H9 (cell line): ENCODE data around the gene HECTD1. TPM values are rescaled to one million over a fixed set of nuclear protein-coding genes. Genes with fewer than 3 reads are reported as not detected.

Source experiments
- DNase-seq: peaks from one replicate; pipeline ENCODE4 v3.0.0-alpha.2; 2017
- H2AFZ ChIP-seq: one replicate; pipeline ENCODE4 v1.6.1; 2013; ENCODE audit warnings: mild to moderate bottlenecking, low read length, control low read depth, moderate library complexity
- H2AK5ac ChIP-seq: 2 replicates; pipeline ENCODE4 v1.6.1; 2013; ENCODE audit warnings: low read length, control low read depth, mixed read lengths; ENCODE audit not compliant: insufficient read length
- H2BK120ac ChIP-seq: one replicate; pipeline ENCODE4 v1.6.1; 2013; ENCODE audit warnings: low read depth, mild to moderate bottlenecking, low read length, control low read depth, inconsistent platforms; ENCODE audit not compliant: poor library complexity, severe bottlenecking
- H2BK12ac ChIP-seq: 2 replicates; pipeline ENCODE4 v1.6.1; 2013; ENCODE audit warnings: low read length, control low read depth, mixed read lengths, low read depth; ENCODE audit not compliant: insufficient read length
- H2BK15ac ChIP-seq: 2 replicates; pipeline ENCODE4 v1.6.1; 2013; ENCODE audit warnings: low read depth, low read length, control low read depth
- H2BK20ac ChIP-seq: one replicate; pipeline ENCODE4 v1.6.1; 2013; ENCODE audit warnings: low read depth, mild to moderate bottlenecking, low read length, control low read depth, inconsistent platforms; ENCODE audit not compliant: poor library complexity, severe bottlenecking
- H2BK5ac ChIP-seq: 2 replicates; pipeline ENCODE4 v1.6.1; 2013; ENCODE audit warnings: low read length, control low read depth, mixed read lengths; ENCODE audit not compliant: insufficient read length
- H3K14ac ChIP-seq: 2 replicates; pipeline ENCODE4 v1.6.1; 2013; ENCODE audit warnings: low read length, control low read depth; ENCODE audit not compliant: insufficient read depth
- H3K18ac ChIP-seq: 2 replicates; pipeline ENCODE4 v1.6.1; 2013; ENCODE audit warnings: low read depth, mild to moderate bottlenecking, mixed read lengths, low read length, control low read depth; ENCODE audit not compliant: insufficient read length
- H3K23ac ChIP-seq: 2 replicates; pipeline ENCODE4 v1.6.1; 2013; ENCODE audit warnings: low read length, control low read depth, mixed read lengths, low read depth; ENCODE audit not compliant: insufficient read length
- H3K23me2 ChIP-seq: 2 replicates; pipeline ENCODE4 v1.6.1; 2013; ENCODE audit warnings: low read depth, mild to moderate bottlenecking, mixed read lengths, low read length, control low read depth; ENCODE audit not compliant: insufficient read length, poor library complexity, severe bottlenecking
- H3K27ac ChIP-seq: 2 replicates; pipeline ENCODE4 v1.5.1; 2013; ENCODE audit warnings: low read length, control low read depth, mixed read lengths, low read depth; ENCODE audit not compliant: insufficient read length
- H3K27me3 ChIP-seq: 2 replicates; pipeline ENCODE4 v1.6.1; 2013; ENCODE audit warnings: low read length, control low read depth, inconsistent platforms; ENCODE audit not compliant: insufficient read depth
- H3K4ac ChIP-seq: 2 replicates; pipeline ENCODE4 v1.6.1; 2013; ENCODE audit warnings: low read depth, mild to moderate bottlenecking, control low read depth, inconsistent platforms, low read length, moderate library complexity
- H3K4me1 ChIP-seq: 2 replicates; pipeline ENCODE4 v1.6.1; 2013; ENCODE audit warnings: low read length, control low read depth, inconsistent platforms; ENCODE audit not compliant: insufficient read depth
- H3K4me2 ChIP-seq: 2 replicates; pipeline ENCODE4 v1.6.1; 2013; ENCODE audit warnings: low read length, control low read depth, mixed read lengths; ENCODE audit not compliant: insufficient read length, insufficient read depth
- H3K56ac ChIP-seq: 2 replicates; pipeline ENCODE4 v1.6.1; 2013; ENCODE audit warnings: low read depth, mild to moderate bottlenecking, mixed read lengths, low read length, control low read depth; ENCODE audit not compliant: insufficient read length
- H3K79me1 ChIP-seq: 2 replicates; pipeline ENCODE4 v1.6.1; 2013; ENCODE audit warnings: low read depth, mild to moderate bottlenecking, moderate library complexity, low read length, control low read depth, inconsistent platforms; ENCODE audit not compliant: insufficient read depth, poor library complexity, severe bottlenecking
- H3K79me2 ChIP-seq: 2 replicates; pipeline ENCODE4 v1.6.1; 2013; ENCODE audit warnings: low read length, control low read depth, inconsistent platforms; ENCODE audit not compliant: insufficient read depth
- H3K9ac ChIP-seq: 2 replicates; pipeline ENCODE4 v1.6.1; 2013; ENCODE audit warnings: low read length, control low read depth, mixed read lengths; ENCODE audit not compliant: insufficient read length; ENCODE audit errors: extremely low read depth
- H3K9me3 ChIP-seq: one replicate; pipeline ENCODE4 v1.6.1; 2013; ENCODE audit warnings: low read depth, low read length, inconsistent platforms; ENCODE audit not compliant: control insufficient read depth
- H3T11ph ChIP-seq: one replicate; pipeline ENCODE4 v1.6.1; 2013; ENCODE audit warnings: mild to moderate bottlenecking, low read length, control low read depth, inconsistent platforms
- H4K20me1 ChIP-seq: one replicate; pipeline ENCODE4 v1.6.1; 2013; ENCODE audit not compliant: control insufficient read depth, insufficient read length, insufficient read depth
- H4K5ac ChIP-seq: 2 replicates; pipeline ENCODE4 v1.6.1; 2013; ENCODE audit warnings: low read depth, mild to moderate bottlenecking, mixed read lengths, low read length, control low read depth; ENCODE audit not compliant: insufficient read length
- H4K8ac ChIP-seq: replicated peaks from 2 replicates; pipeline ENCODE4 v1.6.1; 2013; ENCODE audit warnings: low read length, control low read depth, mixed read lengths, low read depth; ENCODE audit not compliant: insufficient read length
- H4K91ac ChIP-seq: 2 replicates; pipeline ENCODE4 v1.6.1; 2013; ENCODE audit warnings: low read depth, mild to moderate bottlenecking, moderate library complexity, mixed read lengths, low read length, control low read depth; ENCODE audit not compliant: insufficient read length
- H3K27ac Mint-ChIP-seq, 3 experiments: 2 replicates in 2 of 3; 3 replicates in 1 of 3; pipeline ENCODE4 v1.8.0; 2020 to 2021; ENCODE audit warnings: mixed read lengths in 3 of 3, mild to moderate bottlenecking in 1 of 3, moderate library complexity in 1 of 3
- H3K27me3 Mint-ChIP-seq: 2 replicates; pipeline ENCODE4 v1.8.0; 2021; ENCODE audit warnings: low read depth, mild to moderate bottlenecking, moderate library complexity, mixed read lengths
- H3K36me3 Mint-ChIP-seq, 3 experiments: 2 replicates in 2 of 3; 3 replicates in 1 of 3; pipeline ENCODE4 v1.8.0; 2020 to 2021; ENCODE audit warnings: low read depth in 3 of 3, mixed read lengths in 3 of 3; ENCODE audit not compliant: insufficient read depth in 1 of 3
- H3K4me1 Mint-ChIP-seq, 2 experiments: 2 replicates each; pipeline ENCODE4 v1.8.0; 2020; ENCODE audit warnings: mixed read lengths in 2 of 2
- H3K4me3 Mint-ChIP-seq, 2 experiments: 2 replicates in 1 of 2; 3 replicates in 1 of 2; pipeline ENCODE4 v1.8.0; 2020 to 2021; ENCODE audit warnings: mild to moderate bottlenecking in 2 of 2, mixed read lengths in 2 of 2, moderate library complexity in 1 of 2
- H3K9me3 Mint-ChIP-seq, 2 experiments: 2 replicates in 1 of 2; 3 replicates in 1 of 2; pipeline ENCODE4 v1.8.0; 2020; ENCODE audit warnings: mild to moderate bottlenecking in 2 of 2, mixed read lengths in 2 of 2, moderate library complexity in 1 of 2
- CTCF ChIP-seq: fragments of 200-600 bp; sonication (generic); conservative IDR thresholded peaks from 3 replicates; pipeline ENCODE4 v1.8.0; 2021; ENCODE audit warnings: antibody characterized with exemption, mild to moderate bottlenecking
- WGBS: extraction: QIAGEN DNeasy Blood & Tissue Kit; methylation state at CpG from one replicate; pipeline ENCODE4 v1.1.7; 2013; ENCODE audit warnings: missing lambda C conversion rate, low lambda C conversion rate, mixed read lengths; ENCODE audit not compliant: insufficient read length; ENCODE audit errors: extremely low coverage; 5-methylcytosine and 5-hydroxymethylcytosine counted together
- total RNA-seq: library from RNA; stranded (reverse); gene quantifications from 2 replicates; pipeline ENCODE4 v1.2.1, GENCODE V29; 2021

The HECTD1 gene
- total RNA-seq, 1 experiment from 2014 or later, result 135 TPM

- WGBS, result no CpG with 5 or more reads among the region's 1 CpG
These were observed 49.6 kb upstream of the HECTD1 start for GRCh38 chr14:31257244-31257553.

More at GRCh38 chr14:31257244-31257553, 49.6 kb upstream of the HECTD1 start:
- Mint-ChIP-seq H3K36me3 (peaks cover 0 to 7% (median 0%) of the 10 kb centered on the region in 3 experiments; a peak in 1 of 7 replicates), H3K4me3 (no peak overlapping the region), H3K4me1 (peaks cover 6 to 8% of the 10 kb centered on the region in 2 experiments; a peak in 3 of 4 replicates), H3K27me3 (no peaks in the 10 kb centered on the region), H3K27ac (no peak overlapping the region), H3K9me3 (peaks cover 3 to 8% of the 10 kb centered on the region in 2 experiments; a peak in 2 of 5 replicates)
- Histone ChIP-seq H2BK5ac (no peak overlapping the region), H3K27ac (no peak overlapping the region), H2AK5ac (no peak overlapping the region), H3K79me2 (no peaks in the 10 kb centered on the region), H2BK15ac (no peak overlapping the region), H3K79me1 (no peaks in the 10 kb centered on the region), H3K18ac (no peak overlapping the region), H3K4me1 (no peaks in the 10 kb centered on the region), H3K23me2 (no peaks in the 10 kb centered on the region), H2BK12ac (no peak overlapping the region), H3K14ac (no peak overlapping the region), H3K9me3 (no peaks in the 10 kb centered on the region), H3K56ac (no peak overlapping the region), H3K4me2 (no peak overlapping the region), H3T11ph (no peak overlapping the region), H4K91ac (no peak overlapping the region), H2BK20ac (no peak overlapping the region), H4K20me1 (no peaks in the 10 kb centered on the region), H3K27me3 (no peaks in the 10 kb centered on the region; the same call in 1 of the 2 replicates), H2AFZ (no peak overlapping the region), H4K5ac (no peak overlapping the region), H2BK120ac (no peak overlapping the region), H3K23ac (no peak overlapping the region), H3K9ac (no peak overlapping the region), H3K4ac (no peak overlapping the region), H4K8ac (no peak overlapping the region)
- no peak for DNase-seq
- no peak for TF ChIP-seq CTCF
